PC-3 (cell line): Measurements from ENCODE around the gene MUC6. TPM values are rescaled to one million over a fixed set of nuclear protein-coding genes. Genes with fewer than 3 reads are reported as not detected.

Experiments
- ATAC-seq: fragments of 200-7000 bp; cut with Tn5 transposase; 2 replicates; pipeline ENCODE4 v1.9.1; 2020; ENCODE audit warnings: mild to moderate bottlenecking, moderate library complexity
- BruUV-seq: library from RNA; stranded (reverse); fragments of 400-500 nt; replicated peaks from 2 replicates; lab custom pipeline; 2021; lab: Mats Ljungman, UMichigan
- CTCF ChIA-PET: fragments of 300-600 bp; sonication (Branson Sonifier 250); formaldehyde crosslinking; loops from one replicate; lab custom pipeline; 2022; ENCODE audit warnings: antibody characterized with exemption; lab: Charles Lee
- POLR2A ChIA-PET: fragments of 300-600 bp; sonication (Branson Sonifier 250); formaldehyde crosslinking; loops from one replicate; lab custom pipeline; 2022; ENCODE audit warnings: antibody characterized with exemption; ENCODE audit not compliant: unreplicated experiment; lab: Charles Lee
- DNase-seq: peaks from one replicate; pipeline ENCODE4 v3.0.0-alpha.2; 2015
- H2AFZ ChIP-seq: fragments of 300-600 bp; sonication (generic); 2 replicates; pipeline ENCODE4 v1.6.0; 2016; ENCODE audit warnings: antibody characterized with exemption, low read length
- H3F3A ChIP-seq: fragments of 300-600 bp; sonication (generic); one replicate; pipeline ENCODE4 v1.6.0; 2017; ENCODE audit warnings: antibody characterized with exemption, low read length, control low read depth, mild to moderate bottlenecking; ENCODE audit not compliant: unreplicated experiment
- H3K27ac ChIP-seq: fragments of 300-600 bp; sonication (generic); 2 replicates; pipeline ENCODE4 v1.5.1; 2016; ENCODE audit warnings: mild to moderate bottlenecking, low read length
- H3K27me3 ChIP-seq: fragments of 300-600 bp; sonication (generic); 2 replicates; pipeline ENCODE4 v1.6.1; 2016; ENCODE audit warnings: low read length, mixed read lengths
- H3K36me3 ChIP-seq: fragments of 300-600 bp; sonication (generic); 2 replicates; pipeline ENCODE4 v1.6.1; 2016; ENCODE audit warnings: low read depth, mixed run types, low read length, mixed read lengths
- H3K4me1 ChIP-seq: fragments of 300-600 bp; sonication (generic); 2 replicates; pipeline ENCODE4 v1.5.1; 2016; ENCODE audit warnings: low read length; ENCODE audit not compliant: insufficient read depth
- H3K4me2 ChIP-seq: fragments of 300-600 bp; sonication (generic); 2 replicates; pipeline ENCODE4 v1.6.0; 2016; ENCODE audit warnings: low read length
- H3K4me3 ChIP-seq: fragments of 300-600 bp; sonication (generic); 2 replicates; pipeline ENCODE4 v1.5.1; 2016; ENCODE audit warnings: mild to moderate bottlenecking, low read length, mixed read lengths
- H3K79me2 ChIP-seq: fragments of 300-600 bp; sonication (generic); 2 replicates; pipeline ENCODE4 v1.6.1; 2017; ENCODE audit warnings: low read length, mixed read lengths
- H3K9ac ChIP-seq: fragments of 300-600 bp; sonication (generic); 2 replicates; pipeline ENCODE4 v1.6.0; 2016; ENCODE audit warnings: mild to moderate bottlenecking, low read length
- H3K9me2 ChIP-seq: fragments of 300-600 bp; sonication (generic); replicated peaks from 2 replicates; pipeline ENCODE4 v1.6.1; 2016; ENCODE audit warnings: mixed run types, low read length, mixed read lengths
- H3K9me3 ChIP-seq: fragments of 300-600 bp; sonication (generic); 2 replicates; pipeline ENCODE4 v1.6.1; 2016; ENCODE audit warnings: low read length, mixed read lengths
- H4K20me1 ChIP-seq: fragments of 300-600 bp; sonication (generic); 2 replicates; pipeline ENCODE4 v1.6.1; 2016; ENCODE audit warnings: low read length, mixed read lengths
- CTCF ChIP-seq: fragments of 300-600 bp; sonication (generic); conservative IDR thresholded peaks from 2 replicates; pipeline ENCODE4 v1.5.1; 2017; ENCODE audit warnings: antibody characterized with exemption, low read depth, mild to moderate bottlenecking, low read length
- EZH2 ChIP-seq: fragments of 300-600 bp; sonication (generic); IDR thresholded peaks from one replicate; pipeline ENCODE4 v1.6.1; 2017; ENCODE audit warnings: antibody characterized with exemption, mild to moderate bottlenecking, low read length; ENCODE audit not compliant: unreplicated experiment
- EZH2phosphoT487 ChIP-seq: fragments of 300-600 bp; sonication (generic); IDR thresholded peaks from 2 replicates; pipeline ENCODE4 v1.6.1; 2018; ENCODE audit warnings: mild to moderate bottlenecking, antibody characterized with exemption, low read length, borderline replicate concordance
- intact Hi-C: fragments of 100-400 bp; cut with micrococcal nuclease; formaldehyde crosslinking; loops from 2 replicates; pipeline ENCODE4 v1.9.0; 2023
- total RNA-seq: library from RNA; depleted of rRNA; stranded (reverse); fragments of >200 nt; gene quantifications from 2 replicates; pipeline ENCODE4 v1.2.3, GENCODE V29; 2014

The MUC6 gene
- total RNA-seq, 1 experiment from 2014 or later = 0.18 TPM

- ChIA-PET POLR2A (no interaction called here), CTCF (no interaction called here)
- TF ChIP-seq EZH2phosphoT487 = no peak
- no peak for TF ChIP-seq EZH2
- no peak for TF ChIP-seq CTCF
These were observed 67.7 kb downstream of the MUC6 start for GRCh38 chr11:968822-969221.

GRCh38 chr11:967995-968751, 68.3 kb downstream of the MUC6 start:
- no peak overlapping the region for H3K4me3 ChIP-seq
- ChIA-PET POLR2A (no interaction called here), CTCF (no interaction called here)
- no peaks in the 10 kb centered on the region for H3K9me3 ChIP-seq
- TF ChIP-seq CTCF (no peak), EZH2phosphoT487 (no peak)
- intact Hi-C loops = no loop called here
- H3K9ac ChIP-seq = no peak overlapping the region
- H2AFZ ChIP-seq = no peak overlapping the region
- peaks cover 6% of the 10 kb centered on the region; the same call in 1 of the 2 replicates for H3K4me1 ChIP-seq
- no peaks in the 10 kb centered on the region for H3K9me2 ChIP-seq
- ATAC-seq (no peak), DNase-seq (no peak)
- peaks cover 5% of the 10 kb centered on the region; the same call in 1 of the 2 replicates for H3K36me3 ChIP-seq
- peaks cover 3% of the 10 kb centered on the region; the same call in 1 of the 2 replicates for H3K79me2 ChIP-seq
- H4K20me1 ChIP-seq = no peaks in the 10 kb centered on the region
- no peaks in the 10 kb centered on the region for H3F3A ChIP-seq
- no peak overlapping the region for H3K4me2 ChIP-seq
- BruUV-seq = no TSS peak
- H3K27me3 ChIP-seq = no peaks in the 10 kb centered on the region
- no peak overlapping the region for H3K27ac ChIP-seq

More at GRCh38 chr11:968822-969221, 67.7 kb downstream of the MUC6 start:
- Histone ChIP-seq H3K36me3 (peaks cover 5% of the 10 kb centered on the region; the same call in 1 of the 2 replicates), H2AFZ (no peak overlapping the region), H3K27ac (no peak overlapping the region), H3K9ac (no peak overlapping the region), H3K9me2 (no peaks in the 10 kb centered on the region), H3K4me3 (no peak overlapping the region), H3K4me1 (peaks cover 6% of the 10 kb centered on the region; the same call in 1 of the 2 replicates), H4K20me1 (no peaks in the 10 kb centered on the region), H3F3A (no peaks in the 10 kb centered on the region), H3K4me2 (no peak overlapping the region), H3K27me3 (no peaks in the 10 kb centered on the region), H3K9me3 (no peaks in the 10 kb centered on the region), H3K79me2 (peaks cover 3% of the 10 kb centered on the region; the same call in 1 of the 2 replicates)
- BruUV-seq = no TSS peak
- ATAC-seq (no peak), DNase-seq (no peak)
- intact Hi-C loops = no loop called here

GRCh38 chr11:965206-965775, 71.2 kb downstream of the MUC6 start:
- Histone ChIP-seq H4K20me1 (no peaks in the 10 kb centered on the region), H3K4me3 (no peak overlapping the region), H3K36me3 (peaks cover 5% of the 10 kb centered on the region; the same call in 1 of the 2 replicates), H3K9ac (no peak overlapping the region), H3K9me2 (no peaks in the 10 kb centered on the region), H3K27ac (no peak overlapping the region), H3K4me1 (peaks cover 6% of the 10 kb centered on the region; the same call in 1 of the 2 replicates), H3K4me2 (no peak overlapping the region), H2AFZ (no peak overlapping the region), H3K27me3 (no peaks in the 10 kb centered on the region), H3F3A (no peaks in the 10 kb centered on the region), H3K9me3 (no peaks in the 10 kb centered on the region), H3K79me2 (peaks cover 3% of the 10 kb centered on the region; the same call in 1 of the 2 replicates)
- intact Hi-C loops = no loop called here
- no peak for ATAC-seq
- no TSS peak for BruUV-seq
- CTCF ChIA-PET = no interaction called here
- POLR2A ChIA-PET = no interaction called here
- TF ChIP-seq CTCF (no peak), EZH2phosphoT487 (no peak), EZH2 (no peak)
- DNase-seq = no peak
